ENCODE measurements around the gene PAPSS2.
"Not testable (repeated sequence)": the region's sequence is repeated elsewhere in the genome, so short reads cannot be mapped to it uniquely, and the experiment has no call there.

The PAPSS2 gene

DNA sequence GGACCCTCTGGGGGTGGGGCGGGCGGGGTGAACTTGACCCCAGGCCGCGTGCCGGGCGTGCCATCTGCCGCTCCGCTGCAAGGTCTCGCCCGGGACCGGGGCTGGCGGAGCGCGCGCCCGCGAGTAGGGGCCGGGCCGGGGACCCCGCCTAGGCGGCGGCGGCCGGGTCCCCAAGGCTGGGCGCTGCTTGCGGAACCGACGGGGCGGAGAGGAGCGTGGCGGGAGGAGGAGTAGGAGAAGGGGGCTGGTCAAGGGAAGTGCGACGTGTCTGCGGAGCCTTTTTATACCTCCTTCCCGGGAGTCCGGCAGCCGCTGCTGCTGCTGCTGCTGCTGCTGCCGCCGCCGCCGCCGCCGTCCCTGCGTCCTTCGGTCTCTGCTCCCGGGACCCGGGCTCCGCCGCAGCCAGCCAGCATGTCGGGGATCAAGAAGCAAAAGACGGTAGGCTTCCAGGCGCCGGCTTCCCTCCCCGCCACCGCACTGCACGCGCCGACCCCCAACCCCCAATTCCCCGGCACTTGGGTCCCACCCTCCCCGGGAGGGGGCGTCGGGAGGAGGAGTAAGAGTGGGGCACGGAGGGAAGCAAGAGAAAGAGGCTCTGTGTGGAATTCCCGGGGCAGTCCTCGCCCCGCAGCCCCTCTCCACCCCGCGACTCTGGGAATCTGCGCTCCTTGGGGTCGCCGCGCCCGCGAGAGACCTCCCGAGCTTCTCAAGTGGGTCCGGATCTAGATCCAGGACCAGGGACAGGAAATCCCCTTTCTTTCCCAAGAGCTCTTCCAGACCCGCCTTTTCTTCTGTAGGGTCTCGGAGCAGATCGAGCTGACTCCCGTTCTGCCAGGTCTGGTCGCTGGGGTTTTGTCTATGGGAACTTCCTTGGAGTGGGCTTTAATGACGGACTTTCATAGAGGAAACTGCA is at the start of gene PAPSS2:
Gene PAPSS2, plus strand, starts transcription at position 308 of the 913 bp plus-strand sequence. Its CDS starts 104 bp downstream, at position 412.
- peak; percentile 75 for DNase-seq

DNA sequence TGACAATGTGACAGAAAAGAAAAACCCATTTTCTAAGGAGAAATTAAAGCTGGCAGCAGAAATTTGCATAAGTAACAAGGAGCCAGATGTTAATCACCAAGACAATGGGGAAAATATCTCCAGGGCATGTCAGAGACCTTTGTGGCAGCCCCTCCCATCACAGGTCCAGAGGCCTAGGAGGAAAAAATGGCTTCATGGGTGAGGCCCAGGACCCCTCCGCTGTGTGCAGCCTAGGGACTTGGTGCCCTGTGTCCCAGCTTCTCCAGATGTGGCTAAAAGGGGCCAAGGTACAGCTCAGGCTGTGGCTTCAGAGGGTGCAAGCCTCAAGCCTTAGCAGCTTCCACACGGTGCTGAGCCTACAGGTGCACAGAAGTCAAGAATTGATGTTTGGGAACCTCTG is 48.3 kb upstream of the PAPSS2 start:
- DNase-seq = not testable (repeated sequence)

DNA sequence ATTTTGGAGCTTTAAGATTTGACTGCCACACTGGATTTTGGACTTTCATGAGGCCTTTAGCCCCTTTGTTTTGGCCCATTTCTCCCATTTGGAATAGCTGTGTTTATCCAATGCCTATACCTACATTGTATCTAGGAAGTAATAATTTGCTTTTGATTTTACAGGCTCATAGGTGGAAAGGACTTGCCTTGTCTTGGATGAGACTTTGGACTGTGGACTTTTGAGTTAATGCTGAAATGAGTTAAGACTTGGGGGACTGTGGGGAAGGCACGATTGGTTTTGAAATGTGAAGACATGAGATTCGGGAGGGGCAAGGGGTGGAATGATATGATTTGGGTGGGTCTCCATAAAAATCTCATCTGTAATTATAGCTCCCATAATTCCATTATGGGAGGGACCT is 47.6 kb upstream of the PAPSS2 start:
- no peak for DNase-seq

DNA sequence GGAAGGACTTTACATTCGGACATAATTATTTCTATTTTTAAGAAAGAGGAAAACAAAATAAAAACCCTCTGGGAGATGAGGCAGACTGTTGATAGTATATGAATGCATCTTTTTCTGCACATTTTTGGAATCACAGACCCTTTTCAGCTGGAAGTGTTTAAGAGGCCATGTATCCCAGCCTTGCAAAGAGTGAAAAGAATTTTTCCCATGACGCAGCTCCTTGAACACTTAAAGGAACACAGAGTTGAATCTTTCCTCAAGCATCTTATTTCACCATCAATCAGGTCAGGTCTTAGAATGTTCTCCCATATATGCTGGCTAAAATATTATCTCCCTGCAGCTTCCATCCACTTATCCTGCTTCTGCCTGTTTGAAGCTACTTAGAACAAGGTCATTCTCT is 45.9 kb upstream of the PAPSS2 start:
- DNase-seq = no peak

DNA sequence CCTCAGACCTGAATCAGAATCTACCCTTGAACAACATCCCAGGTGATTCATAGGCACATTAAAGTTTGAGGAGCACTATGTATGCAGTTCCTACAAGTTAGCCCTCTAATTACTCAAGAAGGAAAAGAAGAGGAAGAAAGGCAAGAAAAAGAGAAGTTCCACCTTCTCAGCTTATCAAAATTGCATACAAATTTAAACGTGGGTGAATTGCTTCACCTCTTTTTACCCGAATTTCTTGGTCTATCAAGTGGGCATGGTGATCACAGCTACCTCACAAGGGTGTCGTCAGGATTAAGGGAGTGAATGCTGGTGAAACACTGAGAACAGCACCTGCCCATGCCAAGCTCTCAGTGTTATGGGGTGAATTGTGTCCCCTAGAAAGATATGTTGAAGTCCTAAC is 43.8 kb upstream of the PAPSS2 start:
- no peak for DNase-seq

DNA sequence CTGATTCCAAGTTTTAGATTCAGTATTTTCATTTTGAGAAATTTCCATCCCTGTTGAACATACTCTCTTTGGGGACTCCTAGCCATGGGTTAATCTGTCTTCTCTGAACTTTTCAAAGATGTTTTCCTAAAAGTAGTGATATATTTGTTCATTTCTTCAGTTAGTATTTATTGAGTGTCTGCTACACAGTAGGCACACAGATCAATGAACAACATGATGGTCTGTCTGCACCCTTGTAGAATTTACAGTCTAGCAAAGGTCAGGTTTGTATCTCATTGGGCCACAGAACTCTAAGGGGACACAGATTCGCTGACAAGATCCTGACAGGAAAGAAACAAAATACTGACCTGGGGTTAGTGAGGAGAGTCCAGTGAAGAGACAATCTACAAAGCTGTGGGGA is 42.2 kb upstream of the PAPSS2 start:
- DNase-seq = no peak

DNA sequence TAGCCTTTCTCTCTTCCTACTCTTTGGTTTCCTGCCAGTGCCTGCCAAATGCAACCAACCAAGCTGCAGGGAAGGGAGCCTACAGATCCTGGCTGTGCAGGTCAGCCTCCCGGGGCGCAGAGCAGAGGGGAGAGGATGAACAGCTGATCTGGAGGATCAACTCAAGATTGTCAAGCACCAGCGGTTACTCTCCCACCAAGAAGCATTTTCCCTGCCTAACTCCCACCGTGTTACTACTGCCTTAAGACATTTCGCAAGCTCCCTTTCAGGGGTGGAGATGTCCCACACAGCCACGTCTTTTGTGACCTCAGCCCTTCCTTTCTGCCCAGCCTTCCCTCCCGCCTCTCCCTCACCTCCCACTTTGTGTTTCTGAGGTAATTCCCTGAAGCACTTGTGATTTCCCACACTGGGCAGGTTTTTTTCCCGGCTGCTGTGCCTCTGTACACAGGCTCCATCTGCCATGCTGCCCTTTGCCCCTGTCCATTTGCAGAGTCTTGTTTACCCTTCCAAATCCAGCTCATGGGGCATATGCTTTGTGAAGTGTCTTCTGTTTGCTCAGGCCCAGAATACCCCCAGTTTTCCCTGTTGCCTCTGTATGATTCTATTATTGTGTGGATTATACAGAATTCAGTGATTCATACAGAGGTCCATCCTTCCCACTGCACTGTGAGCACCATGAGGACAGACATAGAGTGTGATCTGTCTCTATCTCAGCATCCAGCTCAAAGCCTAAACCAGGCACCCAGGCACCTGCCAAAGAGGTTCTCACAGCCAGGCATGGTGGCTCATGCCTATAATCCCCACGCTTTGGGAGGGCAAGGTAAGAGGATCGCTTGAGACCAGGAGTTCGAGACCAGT is 40.9 kb upstream of the PAPSS2 start:
- peak; percentile 58 for DNase-seq

DNA sequence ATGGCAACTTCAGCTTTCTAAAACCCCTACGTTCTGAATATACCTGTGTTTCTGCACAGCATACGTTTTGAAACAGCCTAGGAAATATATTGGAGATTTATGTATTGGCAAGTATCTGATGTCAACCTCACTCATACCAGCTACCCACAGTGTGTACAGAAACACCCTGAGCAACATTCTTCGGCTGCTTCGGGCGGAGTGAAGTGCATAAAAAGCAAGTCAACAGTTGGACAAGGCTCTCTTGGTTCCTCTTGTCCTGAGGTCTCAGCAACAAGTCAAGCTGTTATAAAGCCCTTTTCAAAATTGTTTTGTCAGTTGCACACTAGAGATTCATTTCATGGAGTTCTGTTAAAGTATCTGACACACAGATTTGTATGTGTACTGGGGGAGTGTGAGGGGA is 40.0 kb upstream of the PAPSS2 start:
- DNase-seq = no peak

DNA sequence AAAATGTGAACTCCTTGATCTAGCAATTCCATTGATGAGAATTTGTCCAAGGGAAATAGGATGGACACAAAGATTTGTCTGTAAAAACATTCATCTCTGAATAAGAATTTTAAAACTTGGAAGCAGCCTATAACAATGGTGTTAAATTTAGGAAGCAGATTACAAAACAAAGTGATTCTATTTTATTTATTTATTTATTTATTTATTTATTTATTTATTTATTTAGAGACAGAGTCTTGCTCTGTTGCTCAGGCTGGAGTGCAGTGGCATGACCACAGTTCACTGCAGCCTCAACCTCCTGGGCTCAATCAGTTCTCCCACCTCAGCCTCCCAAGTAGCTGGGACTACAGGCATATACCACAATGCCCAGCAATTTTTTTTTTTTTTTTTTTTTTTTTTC is 38.2 kb upstream of the PAPSS2 start:
- not testable (repeated sequence) for DNase-seq

DNA sequence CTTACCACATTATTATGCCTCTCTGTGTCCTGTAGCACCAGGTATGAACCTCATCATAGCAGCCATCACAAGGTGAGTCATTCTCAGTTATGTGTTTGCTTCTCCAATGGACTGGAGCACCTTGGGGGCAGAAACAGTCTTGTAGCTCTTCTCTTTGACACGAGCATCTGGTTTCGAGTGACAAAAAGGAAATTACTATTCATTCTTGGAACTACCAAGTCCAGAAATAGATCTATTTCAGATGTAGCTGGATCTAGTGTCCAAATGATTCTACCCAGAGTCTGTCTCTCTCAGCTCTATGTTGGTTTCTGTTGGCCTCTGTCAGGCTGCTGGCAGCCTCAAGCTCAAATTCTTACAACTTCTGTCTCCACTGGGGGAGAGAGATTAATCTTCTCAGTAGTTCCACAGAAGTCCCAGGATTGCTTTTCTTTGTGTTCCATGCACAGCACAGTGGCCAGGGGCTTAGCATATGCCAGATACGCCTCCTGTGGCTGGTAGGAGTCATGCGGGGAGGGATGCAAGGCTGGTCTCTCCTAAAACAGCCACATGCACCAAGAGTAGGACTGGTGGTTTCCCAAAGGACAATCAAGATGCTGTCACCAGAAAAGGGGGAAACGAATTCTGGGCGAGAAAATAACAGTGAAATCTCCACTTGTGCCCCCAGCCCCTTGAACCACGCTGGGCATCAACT is 37.2 kb upstream of the PAPSS2 start:
- no peak for DNase-seq

DNA sequence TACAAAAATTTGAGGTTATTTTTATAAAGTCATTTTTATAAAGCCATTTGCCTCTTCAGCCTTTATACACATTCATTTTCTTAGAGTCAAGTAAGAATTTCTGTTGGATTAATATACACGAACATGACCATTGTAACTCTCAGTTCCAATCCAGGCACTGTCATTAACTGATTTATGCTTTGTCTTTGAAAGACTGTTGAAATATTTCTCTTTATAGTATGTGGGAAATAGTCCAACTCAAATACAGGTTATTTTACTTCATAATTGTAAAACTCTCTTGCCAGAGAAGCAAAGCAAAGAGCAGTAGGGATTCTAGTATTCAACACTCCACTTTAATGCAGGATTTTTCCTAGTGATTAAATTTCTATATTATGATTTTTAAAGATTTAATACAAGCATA is 36.5 kb upstream of the PAPSS2 start:
- no peak for DNase-seq

DNA sequence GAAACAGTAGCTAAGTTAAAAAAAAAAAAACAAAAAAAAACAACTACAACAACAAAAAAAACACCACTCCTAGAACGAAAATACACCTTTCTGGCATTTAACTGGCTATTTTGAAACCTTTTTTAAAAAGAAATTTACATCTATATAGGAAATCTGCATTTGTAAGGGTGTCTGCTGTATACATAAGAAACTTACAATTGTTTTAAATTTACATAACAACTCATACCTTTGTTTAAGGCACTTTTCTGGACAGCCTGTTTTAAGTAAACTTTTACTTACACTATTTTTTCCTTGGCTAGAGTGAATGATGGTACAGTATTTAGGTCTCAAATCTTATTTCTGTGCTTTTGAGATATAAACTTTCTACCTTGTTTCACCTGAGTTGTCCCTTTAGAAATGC is 34.0 kb upstream of the PAPSS2 start:
- no peak for DNase-seq

DNA sequence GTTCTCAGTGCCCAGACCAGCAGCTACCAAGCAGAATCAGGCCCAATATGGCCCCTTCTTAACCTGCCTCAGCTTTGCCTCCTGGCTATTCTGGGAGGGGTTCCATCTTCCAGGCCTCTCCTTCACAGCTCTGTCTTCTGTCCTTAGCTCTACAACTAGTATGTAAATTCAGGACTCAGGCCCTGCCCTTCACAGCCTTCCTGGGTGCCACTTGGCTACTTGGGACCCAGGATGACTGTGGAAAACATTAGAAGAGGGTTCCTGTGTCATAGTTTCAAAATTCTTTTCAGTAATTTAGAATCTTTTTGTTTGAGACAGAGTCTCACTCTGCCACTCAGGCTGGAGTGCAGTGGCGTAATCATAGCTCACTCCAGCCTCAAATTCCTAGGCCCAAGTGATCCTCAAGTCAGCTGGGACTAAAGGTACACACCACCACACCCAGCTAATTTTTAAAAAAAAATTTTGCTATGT is 33.2 kb upstream of the PAPSS2 start:
- no peak for DNase-seq

DNA sequence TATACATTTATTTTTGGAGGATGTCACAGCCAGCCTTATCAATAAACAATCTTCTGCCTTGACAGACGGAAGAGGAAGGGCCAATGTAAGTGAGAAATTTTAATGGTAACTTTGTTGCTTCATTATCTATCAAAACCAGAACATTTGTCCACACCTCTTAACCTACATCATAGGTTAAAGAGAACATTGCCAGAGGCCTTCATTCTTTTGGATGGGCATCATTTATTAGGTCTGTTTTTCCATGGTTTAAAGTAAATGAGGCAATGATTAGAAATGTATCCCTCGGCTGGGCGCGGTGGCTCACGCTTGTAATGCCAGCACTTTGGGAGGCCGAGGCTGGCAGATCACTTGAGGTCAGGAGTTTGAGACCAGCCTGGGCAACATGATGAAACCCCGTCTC is 29.5 kb upstream of the PAPSS2 start:
- DNase-seq = no peak

DNA sequence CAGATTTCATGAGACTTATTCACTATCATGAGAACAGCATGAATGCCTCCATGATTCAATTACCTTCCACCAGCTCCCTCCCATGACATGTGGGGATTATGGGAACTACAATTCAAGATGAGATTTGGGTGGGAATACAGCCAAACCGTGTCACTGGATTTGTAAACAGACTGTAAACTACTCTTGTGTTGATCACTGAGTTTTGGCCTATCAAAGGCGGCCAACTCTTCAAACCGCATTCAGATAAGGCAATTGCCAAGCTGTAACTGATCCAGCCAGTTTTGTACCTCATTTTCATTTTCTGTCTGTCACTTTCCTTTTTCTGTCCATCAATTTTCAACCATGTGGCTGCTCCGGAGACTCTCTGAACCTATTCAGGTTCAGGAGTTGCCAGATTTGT is 27.2 kb upstream of the PAPSS2 start:
- DNase-seq = no peak

DNA sequence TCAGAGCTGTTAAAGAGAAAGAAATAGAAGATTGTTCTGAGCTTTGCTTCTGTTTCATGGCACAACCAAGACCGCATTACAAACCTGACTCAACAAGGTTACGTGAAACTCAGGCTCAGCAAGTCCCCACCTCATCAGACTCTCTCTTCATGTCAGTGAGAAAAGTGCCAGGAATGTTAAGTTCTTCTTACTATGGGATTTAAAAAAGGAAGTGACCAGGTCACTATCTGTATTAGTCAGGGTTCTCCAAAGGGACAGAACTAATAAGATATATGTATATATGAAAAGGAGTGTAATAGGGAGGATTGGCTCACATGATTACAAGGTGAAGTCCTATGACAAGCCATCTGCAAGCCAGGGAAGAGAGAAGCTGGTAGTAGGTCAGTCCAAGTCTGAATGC is 25.4 kb upstream of the PAPSS2 start:
- DNase-seq = no peak

DNA sequence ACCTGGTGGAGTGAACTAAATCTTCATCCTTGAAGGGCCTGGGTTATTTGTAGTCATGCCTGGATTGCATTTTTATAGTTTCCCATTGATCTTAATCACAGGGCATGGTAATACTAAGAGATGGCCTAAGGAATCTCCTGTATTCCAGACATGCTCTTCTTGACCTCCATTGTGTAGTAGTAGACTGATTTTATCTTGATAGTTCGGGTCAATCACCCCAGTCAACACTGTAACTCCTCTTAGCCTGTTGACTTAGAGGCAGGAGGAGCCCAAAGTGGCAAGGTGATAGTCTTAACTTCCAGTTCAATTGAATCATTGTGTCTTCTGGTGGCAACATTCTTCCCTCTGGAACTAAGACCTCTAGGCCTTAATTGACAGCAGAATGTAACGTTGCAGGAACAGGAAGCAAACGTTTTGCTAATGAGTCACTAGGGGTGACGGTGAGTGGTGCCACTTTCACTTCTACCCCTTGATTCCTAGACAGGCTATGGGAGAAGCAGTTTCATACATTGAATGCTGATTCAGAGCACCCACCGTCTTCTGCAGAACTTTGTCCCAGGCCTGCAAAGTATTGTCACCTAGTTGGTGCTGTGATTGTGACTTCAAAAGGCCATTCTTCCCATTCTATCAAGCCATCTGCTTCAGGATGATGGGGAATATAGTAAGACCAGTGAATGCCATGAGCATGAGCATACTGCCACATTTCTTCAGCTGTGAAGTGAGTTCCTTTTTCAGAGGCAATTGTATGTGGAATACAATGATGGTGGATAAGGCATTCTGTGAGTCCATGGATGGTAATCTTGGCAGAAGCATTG is 24.0 kb upstream of the PAPSS2 start:
- peak; percentile 78 for DNase-seq

DNA sequence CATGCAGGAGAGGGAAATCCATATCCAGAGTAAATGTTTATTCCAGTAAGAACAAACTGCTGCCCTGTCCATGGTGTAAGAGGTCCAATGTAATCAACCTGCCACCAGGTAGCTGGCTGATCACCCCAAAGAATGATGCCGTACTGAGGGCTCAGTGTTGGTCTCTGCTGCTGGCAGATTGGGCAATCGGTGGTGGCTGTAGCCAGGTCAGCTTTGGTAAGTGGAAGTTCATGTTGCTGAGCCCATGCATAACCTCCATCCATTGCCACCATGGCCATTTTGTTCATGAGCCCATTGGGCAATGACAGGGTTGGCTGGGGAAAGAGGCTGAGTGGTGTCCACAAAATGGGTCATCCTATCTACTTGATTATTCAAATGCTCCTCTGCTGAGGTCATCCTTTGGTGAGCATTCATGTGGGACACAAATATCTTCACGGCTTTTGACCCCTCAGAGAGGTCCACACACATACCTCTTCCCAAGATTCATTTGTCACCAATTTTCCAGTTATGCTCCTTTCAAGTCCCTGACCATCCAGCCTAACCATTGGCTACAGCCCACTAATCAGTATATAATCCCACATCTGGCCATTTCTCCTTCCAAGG is 23.3 kb upstream of the PAPSS2 start:
- DNase-seq = no peak

DNA sequence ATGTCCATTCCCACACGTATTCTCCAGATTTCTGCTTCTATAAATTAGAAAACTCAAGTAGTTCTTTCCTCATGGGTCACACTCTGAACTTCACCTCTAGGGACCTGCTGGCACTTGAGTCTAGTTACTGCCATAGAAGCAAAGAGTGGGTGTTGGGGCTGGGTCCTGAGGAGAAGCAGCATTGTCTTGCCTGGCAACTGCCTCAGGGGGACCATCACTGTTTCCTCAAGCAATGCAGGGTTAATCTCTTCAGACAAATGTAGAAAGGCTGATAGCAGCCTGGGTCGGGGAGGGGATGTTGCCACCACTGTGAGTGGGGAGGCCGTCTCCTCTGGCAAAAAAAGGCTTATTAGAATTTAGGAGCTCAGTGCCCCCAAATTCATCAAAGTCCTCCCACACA is 20.2 kb upstream of the PAPSS2 start:
- no peak for DNase-seq

DNA sequence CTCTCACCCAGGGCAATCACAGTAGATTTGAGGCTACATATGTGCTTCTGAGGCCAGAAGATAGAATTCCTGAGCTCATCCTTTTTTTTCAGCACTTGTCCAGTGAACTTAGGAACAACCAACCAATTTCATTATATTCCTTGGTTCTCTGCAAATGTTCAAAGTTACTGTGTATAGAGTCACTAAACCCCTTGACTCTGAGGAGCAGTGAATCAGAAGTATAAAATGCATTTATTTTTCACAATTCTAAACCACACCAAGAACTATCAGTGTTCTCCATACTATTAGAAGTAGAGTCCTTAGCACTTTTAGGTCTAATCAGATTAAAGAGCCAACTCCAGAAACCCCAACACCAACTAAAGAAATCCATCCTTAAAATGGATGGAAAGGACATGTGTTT is 19.6 kb upstream of the PAPSS2 start:
- DNase-seq = no peak

DNA sequence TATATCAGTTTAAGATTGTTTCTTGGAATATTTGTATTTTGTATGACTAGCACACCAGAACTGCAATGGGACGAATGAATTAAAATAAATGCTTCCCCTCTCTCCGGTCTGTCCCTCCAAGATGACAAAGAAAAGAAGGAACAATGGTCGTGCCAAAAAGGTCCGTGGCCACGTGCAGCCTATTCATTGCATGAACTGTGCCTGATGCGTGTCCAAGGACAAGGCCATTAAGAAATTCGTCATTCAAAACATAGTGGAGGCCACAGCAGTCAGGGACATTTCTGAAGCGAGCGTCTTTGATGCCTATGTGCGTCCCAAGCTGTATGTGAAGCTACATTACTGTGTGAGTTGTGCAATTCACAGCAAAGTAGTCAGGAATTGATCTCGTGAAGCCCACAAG is 17.2 kb upstream of the PAPSS2 start:
- DNase-seq = no peak

DNA sequence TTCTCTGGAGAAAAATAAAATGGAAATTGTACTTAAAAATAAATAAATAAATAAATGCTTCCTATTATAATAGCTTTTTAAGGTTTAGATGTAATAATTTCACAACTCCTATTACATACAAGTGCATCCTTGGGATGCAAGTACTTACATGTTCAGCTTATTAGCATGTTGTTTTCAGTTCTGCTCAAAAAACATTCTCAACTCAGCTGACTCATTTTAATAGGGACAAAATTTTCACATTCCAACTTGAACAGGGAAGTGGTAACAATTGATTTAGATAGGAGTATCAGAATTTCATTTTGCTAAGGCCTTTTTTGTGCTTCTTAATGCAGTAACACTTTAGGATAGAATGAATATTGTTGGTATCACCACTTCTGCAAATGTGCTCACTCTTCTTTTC is 16.7 kb upstream of the PAPSS2 start:
- no peak for DNase-seq
